GM21447 (cell line): Measurements from ENCODE around the gene C1QC.

Source experiments
- ATAC-seq: cut with Tn5 transposase; IDR thresholded peaks from one replicate; pipeline ENCODE4 v1.9.1; 2021; ENCODE audit not compliant: unreplicated experiment

Gene C1QC

DNA sequence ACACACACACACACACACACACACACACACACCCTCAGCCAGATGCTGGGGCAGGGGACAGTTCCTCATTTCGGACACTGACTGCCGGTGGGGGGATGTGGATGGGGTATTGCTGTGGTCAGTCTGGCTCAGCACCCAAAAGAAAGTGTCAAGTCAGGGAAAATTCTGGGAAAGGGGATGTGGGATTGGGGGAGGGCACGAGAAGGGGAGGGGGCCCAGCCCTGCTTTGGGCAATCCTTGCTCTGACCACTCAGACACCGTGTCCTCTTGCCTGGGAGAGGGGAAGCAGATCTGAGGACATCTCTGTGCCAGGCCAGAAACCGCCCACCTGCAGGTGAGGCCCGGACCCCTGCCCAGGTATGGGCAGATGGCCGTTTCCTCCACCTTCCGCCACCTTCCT lies at the start of gene C1QC:
Gene C1QC (plus strand): TSS at position 253 of the 400 bp plus-strand sequence. CDS start 391 bp downstream, outside the sequence.
- ATAC-seq, result no peak

DNA sequence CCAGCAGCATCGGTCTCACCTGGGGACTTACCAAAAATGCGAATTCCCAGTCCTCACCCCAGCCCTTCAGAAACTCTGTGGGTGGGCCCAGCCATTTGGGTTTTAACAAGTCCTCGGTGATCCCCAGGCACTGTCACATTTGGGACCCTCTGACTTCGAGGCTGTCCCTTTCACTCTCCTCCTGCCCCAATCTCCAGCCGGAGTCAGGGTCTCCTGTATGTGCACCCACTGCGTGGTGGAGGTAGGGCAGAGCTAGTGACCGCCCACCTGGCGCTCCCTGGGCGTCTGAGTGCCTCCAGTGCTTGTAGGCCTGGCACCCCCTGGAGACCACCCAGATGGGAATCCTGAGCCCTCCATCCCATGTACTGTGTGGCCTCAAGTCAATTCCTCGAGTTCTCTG lies 49.0 kb upstream of the C1QC start:
- ATAC-seq, result no peak

DNA sequence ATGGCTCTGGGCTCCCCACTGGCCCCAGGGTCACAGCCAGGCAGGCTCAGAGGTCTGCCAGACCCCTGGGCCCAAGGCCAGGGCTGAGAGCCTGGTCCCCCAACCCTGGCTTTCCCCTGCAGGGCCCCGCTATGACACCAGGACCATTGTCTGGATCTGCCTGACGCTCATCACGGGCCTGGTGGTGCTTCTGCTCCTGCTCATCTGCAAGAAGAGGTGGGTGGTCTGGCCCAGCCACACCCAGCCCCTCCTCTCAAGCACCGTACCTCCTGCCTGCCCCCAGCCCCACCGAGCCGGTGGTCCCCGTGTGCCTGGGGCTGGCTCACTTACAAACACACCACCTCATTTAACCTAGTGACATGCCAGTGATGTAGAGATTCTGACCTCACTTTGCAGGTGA lies 48.3 kb upstream of the C1QC start:
- ATAC-seq, result no peak

DNA sequence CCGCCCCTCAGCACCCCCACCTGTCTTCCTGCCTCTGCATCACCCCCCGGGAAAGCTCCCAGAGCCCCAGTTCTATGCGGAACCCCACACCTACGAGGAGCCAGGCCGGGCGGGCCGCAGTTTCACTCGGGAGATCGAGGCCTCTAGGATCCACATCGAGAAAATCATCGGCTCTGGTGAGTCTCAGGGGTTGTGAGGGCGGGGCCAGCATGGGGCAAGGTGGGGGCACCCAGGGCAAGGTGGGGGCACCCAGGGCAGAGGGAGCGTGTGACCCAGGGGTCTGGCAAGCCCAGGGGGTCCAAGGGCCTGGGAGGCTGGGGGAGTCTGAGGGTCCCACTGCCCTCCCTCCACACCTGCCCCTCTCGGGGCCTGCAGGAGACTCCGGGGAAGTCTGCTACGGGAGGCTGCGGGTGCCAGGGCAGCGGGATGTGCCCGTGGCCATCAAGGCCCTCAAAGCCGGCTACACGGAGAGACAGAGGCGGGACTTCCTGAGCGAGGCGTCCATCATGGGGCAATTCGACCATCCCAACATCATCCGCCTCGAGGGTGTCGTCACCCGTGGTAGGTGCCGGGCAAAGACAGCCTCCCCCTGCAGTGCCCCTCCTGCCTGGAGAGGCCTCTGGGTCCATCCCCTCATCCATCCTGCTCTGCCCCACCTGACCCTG lies 46.0 kb upstream of the C1QC start:
- no peak for ATAC-seq

DNA sequence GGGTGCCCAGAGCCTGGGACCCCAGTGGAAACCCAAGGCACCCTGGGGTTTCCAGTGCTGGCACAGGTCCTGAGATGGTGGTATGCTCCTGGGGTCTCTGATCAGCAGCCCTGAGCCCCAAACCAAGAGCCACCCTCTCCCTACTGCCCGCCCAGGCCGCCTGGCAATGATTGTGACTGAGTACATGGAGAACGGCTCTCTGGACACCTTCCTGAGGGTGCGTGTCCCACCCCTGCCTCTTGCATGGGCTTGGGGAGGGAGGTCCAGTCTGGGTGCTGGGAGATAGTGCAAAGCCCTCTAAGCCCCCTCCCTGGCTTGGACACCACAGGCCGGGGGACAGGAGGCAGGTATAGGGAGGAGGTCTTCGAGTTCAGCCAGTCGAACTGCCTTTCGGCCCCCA lies 45.4 kb upstream of the C1QC start:
- no peak for ATAC-seq

DNA sequence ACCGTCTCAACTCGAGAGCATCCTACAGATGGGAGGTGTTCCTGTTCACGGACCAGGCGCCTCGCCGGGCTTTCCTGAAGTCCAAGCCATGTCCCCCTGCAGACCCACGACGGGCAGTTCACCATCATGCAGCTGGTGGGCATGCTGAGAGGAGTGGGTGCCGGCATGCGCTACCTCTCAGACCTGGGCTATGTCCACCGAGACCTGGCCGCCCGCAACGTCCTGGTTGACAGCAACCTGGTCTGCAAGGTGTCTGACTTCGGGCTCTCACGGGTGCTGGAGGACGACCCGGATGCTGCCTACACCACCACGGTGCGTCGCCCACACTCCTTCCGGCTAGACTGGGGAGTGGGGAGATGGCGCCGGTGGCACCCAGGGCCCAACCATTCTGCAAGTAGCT lies 44.7 kb upstream of the C1QC start:
- ATAC-seq, result no peak

DNA sequence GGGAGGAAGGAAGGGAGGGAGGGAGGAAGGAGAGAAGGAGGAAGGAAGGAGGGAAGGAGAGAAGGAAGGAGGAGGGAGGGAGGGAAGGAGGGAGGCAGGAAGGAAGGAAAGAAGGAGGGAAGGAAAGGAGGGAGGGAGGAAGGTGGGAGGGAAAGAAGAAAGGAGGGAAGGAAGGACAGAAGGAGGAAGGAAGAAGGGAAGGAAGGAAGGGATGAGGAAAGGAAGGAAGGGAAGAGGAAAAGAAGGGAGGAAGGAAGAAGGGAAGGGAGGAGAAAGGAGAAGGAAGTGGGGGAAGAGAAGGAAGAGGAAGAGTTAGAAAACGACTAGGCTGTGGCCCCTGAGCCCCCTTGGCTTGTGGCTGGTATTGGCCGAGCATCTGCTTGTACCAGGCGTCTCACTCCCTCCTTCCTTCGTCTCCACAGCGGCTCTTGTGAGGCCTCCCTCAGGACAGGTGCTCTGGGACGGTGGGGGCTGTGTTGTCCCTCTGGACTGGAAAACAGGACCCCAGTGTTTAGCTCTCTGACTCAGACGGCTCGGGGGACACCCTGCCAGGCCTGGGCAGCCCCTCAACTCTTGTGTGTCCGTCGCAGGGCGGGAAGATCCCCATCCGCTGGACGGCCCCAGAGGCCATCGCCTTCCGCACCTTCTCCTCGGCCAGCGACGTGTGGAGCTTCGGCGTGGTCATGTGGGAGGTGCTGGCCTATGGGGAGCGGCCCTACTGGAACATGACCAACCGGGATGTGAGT lies 43.2 kb upstream of the C1QC start:
- ATAC-seq, result no peak

DNA sequence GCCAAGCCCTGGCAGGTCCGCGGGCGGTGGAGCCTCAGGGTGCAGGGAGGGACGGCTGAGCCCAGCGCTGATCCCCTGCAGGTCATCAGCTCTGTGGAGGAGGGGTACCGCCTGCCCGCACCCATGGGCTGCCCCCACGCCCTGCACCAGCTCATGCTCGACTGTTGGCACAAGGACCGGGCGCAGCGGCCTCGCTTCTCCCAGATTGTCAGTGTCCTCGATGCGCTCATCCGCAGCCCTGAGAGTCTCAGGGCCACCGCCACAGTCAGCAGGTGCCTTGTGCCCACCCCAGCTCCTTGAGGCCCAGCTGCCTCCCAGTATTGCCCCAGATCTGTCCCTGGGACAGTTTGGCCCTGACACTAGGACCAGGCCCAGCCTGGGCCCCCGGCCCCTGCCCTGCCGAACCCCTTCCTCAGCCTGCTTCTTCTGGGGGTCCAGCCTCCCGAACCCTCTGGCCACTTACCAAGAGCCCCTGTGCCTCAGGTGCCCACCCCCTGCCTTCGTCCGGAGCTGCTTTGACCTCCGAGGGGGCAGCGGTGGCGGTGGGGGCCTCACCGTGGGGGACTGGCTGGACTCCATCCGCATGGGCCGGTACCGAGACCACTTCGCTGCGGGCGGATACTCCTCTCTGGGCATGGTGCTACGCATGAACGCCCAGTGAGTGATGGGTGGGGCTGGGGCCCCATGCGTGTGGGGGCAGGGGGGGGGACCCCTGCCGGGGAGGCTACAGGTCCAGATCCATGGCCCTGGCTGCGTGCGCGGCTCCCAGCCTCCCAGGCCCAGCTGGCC lies 42.4 kb upstream of the C1QC start:
- ATAC-seq, result no peak

DNA sequence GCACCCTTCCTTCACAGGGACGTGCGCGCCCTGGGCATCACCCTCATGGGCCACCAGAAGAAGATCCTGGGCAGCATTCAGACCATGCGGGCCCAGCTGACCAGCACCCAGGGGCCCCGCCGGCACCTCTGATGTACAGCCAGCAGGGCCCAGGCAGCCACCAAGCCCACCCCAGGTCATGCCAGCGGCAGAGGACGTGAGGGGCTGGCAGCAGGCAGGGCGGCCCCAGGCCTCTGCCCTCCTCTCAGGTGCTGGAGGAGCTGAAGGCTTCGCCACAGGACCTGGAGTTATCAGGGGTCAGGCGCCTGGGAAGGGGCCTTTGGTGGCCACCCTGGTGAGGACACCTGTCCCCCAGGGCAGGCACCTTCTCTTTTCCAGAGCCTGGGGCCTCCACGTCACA lies 41.8 kb upstream of the C1QC start:
- no peak for ATAC-seq

DNA sequence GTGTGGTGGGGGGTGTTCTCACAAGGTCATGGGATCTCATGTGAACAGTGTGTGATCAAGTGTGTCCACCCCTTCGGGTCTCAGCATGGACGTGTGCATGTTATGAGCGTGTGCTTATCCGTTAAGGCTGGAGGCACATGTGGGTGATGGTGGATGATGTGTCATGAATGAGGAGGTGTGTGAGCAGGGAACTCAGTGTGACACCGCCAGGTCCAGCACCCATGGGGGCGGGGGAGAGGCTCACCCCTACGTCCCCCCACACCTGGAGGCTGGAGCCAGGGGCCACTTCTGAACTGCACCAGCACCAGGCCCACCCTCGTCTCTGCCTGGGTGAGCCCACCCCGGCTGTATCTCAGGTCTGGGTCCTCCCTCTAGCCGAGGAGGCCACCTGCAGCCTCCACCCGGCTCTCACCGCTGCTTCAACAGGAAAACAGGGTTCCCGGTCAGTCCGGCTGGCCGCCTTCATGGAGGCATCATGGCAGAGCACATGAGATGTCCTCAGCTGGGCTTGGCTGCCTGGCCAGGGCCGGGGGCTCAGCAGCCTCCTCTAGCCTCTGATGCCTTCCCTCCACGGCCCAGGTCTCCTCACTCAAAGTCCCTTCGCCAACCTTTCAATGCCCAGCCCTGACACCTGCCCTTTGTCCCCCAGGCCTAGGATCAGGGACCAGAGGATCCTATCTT lies 41.2 kb upstream of the C1QC start:
- ATAC-seq, result no peak

DNA sequence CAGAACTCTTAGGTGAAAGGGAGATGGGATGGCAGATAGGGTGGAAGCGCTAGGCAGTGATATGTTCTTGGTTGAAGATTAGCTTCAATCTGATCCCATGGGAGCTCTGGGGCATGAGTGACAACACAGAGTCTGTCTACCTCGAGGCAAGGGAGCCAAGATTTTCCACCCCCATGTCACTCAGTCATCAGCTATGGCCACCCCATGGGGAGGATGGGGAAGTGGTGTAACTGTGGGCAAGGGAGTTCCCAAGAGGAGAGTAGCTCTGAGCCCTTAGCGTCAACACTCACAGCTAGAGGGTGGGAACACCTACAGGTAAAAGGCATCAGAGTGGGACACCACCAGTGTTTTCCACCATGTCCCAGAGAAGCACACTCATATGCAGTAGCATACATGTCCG lies 37.3 kb upstream of the C1QC start:
- ATAC-seq, result no peak

DNA sequence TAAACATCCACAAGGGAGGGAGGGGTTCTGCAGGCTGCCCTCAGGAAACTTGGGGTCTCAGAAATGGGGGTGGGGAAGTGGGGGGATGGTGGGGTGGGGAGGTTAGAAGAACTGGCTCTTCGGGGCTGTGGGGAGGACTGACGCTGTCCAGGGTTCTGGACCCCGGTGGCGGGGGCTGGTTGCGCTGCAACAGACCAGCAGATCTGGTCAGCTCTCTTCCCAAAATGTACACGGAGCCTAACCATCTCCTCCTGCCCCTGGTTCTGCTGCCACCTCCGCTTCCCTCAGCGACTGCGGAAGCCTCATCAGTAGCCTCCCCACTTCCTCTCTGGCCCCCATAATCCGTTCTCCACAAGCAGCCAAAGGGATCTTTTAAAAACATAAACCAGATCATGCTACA lies 36.3 kb upstream of the C1QC start:
- ATAC-seq, result no peak

DNA sequence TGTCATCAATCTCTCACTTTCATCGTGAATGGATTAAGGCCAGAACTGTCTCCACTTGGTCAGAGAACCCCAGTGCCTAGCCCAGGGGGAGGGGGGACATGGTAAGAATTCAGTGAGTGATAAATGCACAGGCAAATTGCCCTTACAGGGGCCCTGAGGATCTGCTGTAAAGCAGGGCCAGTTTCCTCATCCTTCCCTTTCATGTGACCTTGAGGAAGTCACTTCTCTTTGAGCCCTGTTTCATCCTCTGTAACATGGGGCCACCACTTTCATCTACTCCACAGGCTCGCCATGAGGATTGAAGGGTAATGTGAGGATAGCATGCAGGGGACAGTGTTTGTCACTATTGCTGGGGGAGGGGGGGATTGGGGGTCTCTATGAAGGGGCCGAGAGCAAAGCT lies 35.1 kb upstream of the C1QC start:
- ATAC-seq, result no peak

DNA sequence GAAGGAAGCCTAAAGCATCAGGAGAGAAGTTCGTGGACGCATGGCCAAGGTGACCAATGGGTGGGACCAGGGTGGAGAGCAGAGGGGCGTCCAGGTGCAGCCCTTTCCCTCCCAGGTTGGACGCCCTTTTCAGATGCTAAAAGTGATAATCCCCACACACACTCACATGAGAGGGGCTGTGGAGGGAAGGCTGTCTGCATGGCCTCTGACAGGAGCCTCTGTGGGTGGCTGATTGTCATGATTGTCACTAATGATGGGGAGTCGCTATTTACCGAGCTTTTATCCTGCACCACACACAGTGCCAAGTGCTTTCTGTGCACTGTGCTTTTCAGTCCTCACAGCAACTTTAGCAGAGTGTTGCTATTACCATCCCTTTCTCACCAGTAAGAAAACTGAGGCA lies 34.1 kb upstream of the C1QC start:
- ATAC-seq, result no peak

DNA sequence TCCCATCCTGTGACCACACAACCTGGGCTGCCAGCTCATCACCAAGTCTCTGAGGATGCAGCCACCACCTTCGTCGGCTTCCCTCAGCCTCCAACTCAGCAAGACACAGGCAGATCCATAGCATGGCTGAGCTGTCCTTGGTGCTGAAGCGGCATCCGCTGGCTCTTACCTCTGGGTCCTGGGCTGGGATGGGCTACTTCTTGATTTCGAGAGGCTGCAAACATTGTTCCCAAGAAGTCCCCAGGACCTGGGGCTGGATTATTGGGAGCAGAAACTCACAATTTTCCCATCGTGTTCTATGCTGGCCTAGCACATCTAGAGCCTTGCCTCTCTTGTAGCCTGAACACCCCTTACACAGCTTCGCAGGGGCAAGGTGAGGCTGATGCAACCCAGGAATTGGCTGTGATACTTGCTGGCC lies 31.9 kb upstream of the C1QC start:
- ATAC-seq, result no peak

DNA sequence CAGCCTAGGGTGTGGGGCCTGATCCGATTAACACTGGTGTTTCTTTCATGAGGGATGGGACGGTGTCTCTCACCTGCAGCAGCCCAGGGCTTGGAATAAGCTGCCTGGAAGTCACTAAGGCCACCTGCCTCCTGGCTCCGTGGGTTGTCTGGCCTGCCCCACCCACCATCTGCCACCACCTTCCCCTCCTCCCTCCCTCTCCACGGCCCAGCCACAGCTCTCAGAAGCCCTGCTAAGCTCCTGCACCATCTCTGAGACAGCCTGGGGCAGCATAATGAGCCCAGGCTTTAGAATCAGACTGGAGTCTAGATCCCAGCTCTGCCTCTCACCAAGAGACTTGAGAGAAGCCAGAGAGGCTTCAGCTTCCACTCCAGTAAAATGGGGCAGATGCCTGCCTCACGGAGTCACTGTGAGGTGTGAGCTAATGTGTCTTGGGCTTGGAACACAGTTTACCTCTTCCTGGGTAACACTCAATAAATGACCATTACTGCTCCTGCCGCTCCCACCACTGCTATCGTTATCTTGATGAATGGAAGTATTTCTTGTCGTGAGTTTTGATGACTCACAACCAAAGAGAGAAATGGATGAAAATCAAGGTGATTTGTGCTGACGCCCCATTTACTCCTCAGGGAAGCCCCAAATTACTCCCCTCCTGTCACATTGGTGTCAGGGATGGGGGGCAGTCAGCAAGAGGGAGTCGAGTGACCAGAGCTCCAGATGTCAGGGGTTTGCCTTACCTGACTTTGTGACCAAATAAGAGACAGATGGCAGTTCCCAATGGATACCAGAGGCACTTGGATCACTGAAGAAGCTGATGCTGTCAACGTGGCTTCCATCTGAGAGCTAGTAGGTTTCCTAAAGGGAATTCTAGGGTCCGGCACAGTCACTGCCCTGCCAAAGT lies 30.5 kb upstream of the C1QC start:
- no peak for ATAC-seq

DNA sequence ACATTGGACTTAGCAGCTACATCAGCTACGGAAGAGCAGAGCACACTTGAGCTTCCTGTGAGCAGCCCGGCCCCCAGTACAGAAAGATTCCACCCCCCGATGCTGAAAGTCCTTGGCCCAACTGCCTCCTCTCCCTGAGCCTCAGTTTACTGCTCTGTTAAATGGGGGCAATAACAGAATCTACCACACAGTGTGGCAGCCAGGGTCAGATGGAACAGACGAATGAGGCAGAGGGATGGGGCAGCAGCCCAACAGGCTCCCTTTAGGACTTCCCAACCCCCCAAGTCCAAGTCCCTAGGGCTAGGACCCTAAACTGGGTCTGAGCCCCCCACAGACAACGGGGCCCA lies 29.9 kb upstream of the C1QC start:
- ATAC-seq, result no peak

DNA sequence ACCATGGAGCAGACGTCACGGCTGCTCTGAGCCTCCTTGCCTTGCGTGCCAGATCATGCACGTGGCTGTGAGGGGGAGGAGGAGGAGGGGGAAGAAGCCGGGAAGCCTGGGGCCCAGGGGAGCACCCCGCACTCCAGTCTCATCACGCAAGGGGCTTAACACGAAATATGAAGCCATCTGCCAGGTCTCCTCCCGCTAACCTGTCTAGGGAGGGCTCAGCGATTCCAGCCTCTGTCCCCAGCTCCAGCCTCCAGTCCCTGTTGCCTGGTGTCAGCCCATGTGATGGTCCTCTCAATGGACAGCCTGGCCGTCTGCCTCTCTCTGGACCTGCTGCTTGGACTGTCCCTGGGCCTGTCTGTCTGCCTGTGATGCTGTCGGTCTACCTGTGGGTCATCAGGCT lies 29.5 kb upstream of the C1QC start:
- no peak for ATAC-seq

DNA sequence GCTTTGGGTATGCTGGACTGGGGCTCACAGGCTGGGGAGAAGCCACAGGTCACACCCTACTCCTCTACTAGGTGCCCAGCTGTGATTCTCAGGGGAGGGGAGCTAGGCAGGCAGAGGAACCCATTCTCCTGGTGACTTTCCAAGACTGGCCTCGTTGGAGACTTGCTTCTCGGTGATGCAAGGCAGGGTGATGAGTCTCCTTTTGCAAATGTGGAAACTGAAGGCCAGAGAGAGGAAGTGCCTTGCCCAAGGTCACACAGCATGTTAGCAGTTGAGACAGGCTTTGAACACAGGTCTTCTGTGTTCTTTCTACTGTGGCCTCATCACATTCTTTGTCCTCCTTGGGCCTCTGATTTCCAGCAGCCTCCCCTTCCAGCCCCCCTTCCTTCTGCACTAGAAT lies 27.5 kb upstream of the C1QC start:
- ATAC-seq, result no peak

DNA sequence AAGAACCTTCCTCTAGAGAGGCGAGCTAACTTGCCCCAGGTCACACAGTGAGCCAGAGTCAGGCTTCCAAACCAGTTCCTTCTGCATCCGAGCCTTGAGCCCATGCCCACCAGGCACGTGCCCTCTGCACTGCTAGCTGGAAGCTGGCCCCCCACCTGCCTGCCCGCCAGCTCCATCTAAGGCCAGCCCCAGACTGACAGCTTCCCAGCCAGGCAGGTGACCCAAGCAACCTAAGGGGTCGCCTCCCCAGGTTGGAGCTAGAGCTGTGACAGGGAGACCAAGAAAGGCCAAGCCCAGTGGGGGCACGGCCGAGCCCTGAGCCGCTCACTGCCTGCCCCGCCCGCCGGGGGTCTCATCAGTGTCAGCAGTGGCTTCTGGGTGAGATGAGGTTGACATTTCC lies 26.9 kb upstream of the C1QC start:
- ATAC-seq, result no peak

DNA sequence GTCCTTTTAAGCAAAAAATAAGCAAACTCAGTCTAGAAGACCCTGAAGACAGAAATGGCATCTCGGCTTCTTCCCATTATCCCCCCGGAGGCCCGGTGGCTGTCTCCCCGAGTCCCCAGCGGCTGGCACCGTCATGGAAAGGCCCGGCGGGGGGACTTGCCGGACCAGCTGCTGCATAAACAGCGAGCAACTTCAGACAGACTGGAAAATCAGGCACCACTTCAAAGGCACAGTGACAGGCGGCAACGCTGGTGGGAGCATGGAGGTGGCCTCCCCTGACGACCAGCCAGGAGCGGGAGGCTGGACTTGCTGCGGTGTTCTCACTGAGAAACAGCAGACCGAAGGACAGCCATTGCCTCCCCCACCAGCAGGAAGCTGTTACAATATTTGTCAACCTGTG lies 25.4 kb upstream of the C1QC start:
- no peak for ATAC-seq
